Rectal smooth muscle tissue (tissue), 1 donor: ENCODE data around the gene TMOD1.

ENCODE experiments used
- H3K27ac ChIP-seq: one replicate; pipeline ENCODE4 v1.7.0; 2013; ENCODE audit warnings: low read depth, low read length, inconsistent platforms
- H3K27me3 ChIP-seq: one replicate; pipeline ENCODE4 v1.7.0; 2013; ENCODE audit warnings: low read length; ENCODE audit not compliant: control insufficient read depth, insufficient read depth
- H3K36me3 ChIP-seq: one replicate; pipeline ENCODE4 v1.7.0; 2013; ENCODE audit warnings: low read length; ENCODE audit not compliant: control insufficient read depth, insufficient read depth
- H3K4me1 ChIP-seq: one replicate; pipeline ENCODE4 v1.7.0; 2013; ENCODE audit warnings: low read length; ENCODE audit not compliant: control insufficient read depth, insufficient read depth
- H3K4me3 ChIP-seq: one replicate; pipeline ENCODE4 v1.7.0; 2013; ENCODE audit warnings: low read length
- H3K9ac ChIP-seq: one replicate; pipeline ENCODE4 v1.7.0; 2013; ENCODE audit warnings: low read length

The TMOD1 gene

GRCh38 chr9:97512966-97513560 lies 11.6 kb downstream of the TMOD1 start:
- Histone ChIP-seq H3K27ac (no peak overlapping the region), H3K36me3 (no peaks in the 10 kb centered on the region), H3K27me3 (no peaks in the 10 kb centered on the region), H3K4me3 (no peak overlapping the region), H3K4me1 (peaks cover 8% of the 10 kb centered on the region), H3K9ac (no peak overlapping the region)

- Histone ChIP-seq H3K4me1 (peaks cover 19% of the 10 kb centered on the region), H3K36me3 (no peaks in the 10 kb centered on the region), H3K27ac (no peak overlapping the region), H3K4me3 (no peak overlapping the region), H3K27me3 (no peaks in the 10 kb centered on the region), H3K9ac (no peak overlapping the region)
Observed at GRCh38 chr9:97514531-97514930, 13.1 kb downstream of the TMOD1 start.

DNA sequence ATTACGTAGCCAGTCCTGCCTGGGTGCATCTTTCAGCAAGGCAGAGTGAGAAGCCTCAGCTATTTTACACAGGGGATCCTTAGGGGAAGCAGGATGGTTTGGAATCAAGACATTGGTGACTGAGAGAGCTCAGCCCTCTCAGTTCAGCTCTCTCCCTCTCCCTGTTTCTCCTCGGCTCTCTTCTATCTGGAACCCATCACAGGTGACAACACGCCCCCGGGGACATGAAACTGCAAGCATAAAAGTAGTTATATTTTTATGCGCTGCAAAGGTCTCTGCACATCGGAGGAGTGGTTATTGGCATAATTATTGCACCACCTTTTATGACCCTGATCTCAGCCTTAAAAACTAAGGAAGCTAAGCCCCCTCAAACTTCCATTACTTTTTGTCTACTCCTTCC lies 14.2 kb downstream of the TMOD1 start:
- Histone ChIP-seq H3K27me3 (no peaks in the 10 kb centered on the region), H3K9ac (no peak overlapping the region), H3K27ac (no peak overlapping the region), H3K4me3 (no peak overlapping the region), H3K36me3 (no peaks in the 10 kb centered on the region), H3K4me1 (peaks cover 27% of the 10 kb centered on the region)

DNA sequence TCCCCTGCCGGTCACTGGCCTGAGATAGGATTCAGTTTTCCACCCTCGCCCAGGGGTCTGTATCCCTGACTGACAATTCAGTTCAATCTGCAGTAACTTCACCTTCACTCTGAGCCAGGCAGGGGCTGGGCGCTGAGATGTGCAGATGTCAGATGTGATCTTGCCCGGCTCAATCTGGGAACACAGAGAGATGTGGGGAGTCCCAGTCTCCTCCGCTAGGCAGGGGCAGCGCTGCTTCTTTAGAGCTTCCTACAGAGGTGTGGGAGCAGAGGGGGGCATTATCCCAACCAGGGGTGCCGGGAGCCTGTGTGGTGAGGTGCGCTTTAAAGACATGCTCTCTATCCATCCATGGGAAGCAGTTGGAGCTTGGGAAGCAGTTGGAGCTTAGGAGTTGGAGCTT lies 14.6 kb downstream of the TMOD1 start:
- Histone ChIP-seq H3K4me3 (no peak overlapping the region), H3K27ac (no peak overlapping the region), H3K9ac (no peak overlapping the region), H3K4me1 (peaks cover 25% of the 10 kb centered on the region), H3K27me3 (no peaks in the 10 kb centered on the region), H3K36me3 (no peaks in the 10 kb centered on the region)

GRCh38 chr9:97517331-97518089 lies 16.0 kb downstream of the TMOD1 start:
- Histone ChIP-seq H3K4me1 (peaks cover 25% of the 10 kb centered on the region), H3K36me3 (no peaks in the 10 kb centered on the region), H3K27me3 (no peaks in the 10 kb centered on the region), H3K9ac (no peak overlapping the region), H3K4me3 (no peak overlapping the region), H3K27ac (peak overlapping the region; percentile 84)

DNA sequence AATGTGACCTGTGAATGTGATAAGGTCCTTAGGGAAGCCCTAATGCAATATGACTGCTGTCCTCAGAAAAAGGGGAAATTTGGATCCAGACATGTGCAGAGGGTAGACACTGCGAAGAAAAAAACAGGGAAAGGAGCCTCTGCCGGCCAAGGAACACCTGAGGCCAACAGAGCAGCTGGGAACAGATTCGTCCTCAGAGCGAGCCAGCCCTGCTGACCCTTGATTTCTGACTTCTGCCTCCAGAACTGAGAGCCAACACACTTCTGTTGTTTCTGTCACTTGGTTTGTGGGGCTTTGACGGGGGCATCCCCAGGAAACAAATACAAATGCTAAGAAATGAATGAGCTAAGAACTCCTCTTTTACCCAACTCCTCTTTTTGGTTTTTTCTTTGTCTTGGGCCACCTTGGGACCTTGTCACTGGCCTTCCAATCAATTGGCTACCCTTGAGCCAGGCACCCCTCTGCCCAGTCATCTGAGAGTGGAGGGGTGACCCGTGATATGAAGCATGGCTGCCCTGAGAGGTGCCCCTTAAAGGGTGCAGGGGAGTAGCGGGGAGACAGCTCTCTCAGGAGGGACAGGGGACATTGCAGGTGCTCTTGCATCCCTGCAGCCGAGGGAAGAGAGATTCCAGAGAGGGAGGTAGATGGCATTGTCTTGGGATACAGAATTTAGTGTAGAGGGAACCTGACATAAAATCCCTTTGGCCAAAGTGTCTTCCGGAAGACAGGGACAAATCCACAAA lies 16.9 kb downstream of the TMOD1 start:
- no peak overlapping the region for H3K9ac ChIP-seq
- H3K36me3 ChIP-seq: no peaks in the 10 kb centered on the region
- H3K27ac ChIP-seq: peak overlapping the region; percentile 84
- no peaks in the 10 kb centered on the region for H3K27me3 ChIP-seq
- peaks cover 25% of the 10 kb centered on the region for H3K4me1 ChIP-seq
- H3K4me3 ChIP-seq: peak overlapping the region; percentile 6

GRCh38 chr9:97518909-97519307 lies 17.4 kb downstream of the TMOD1 start:
- Histone ChIP-seq H3K4me3 (peak overlapping the region; percentile 13), H3K4me1 (peaks cover 25% of the 10 kb centered on the region)

GRCh38 chr9:97519441-97519970 lies 18.0 kb downstream of the TMOD1 start:
- H3K9ac ChIP-seq: no peak overlapping the region
- H3K27ac ChIP-seq: peak overlapping the region; percentile 67
- no peaks in the 10 kb centered on the region for H3K36me3 ChIP-seq
- peak overlapping the region; percentile 13 for H3K4me3 ChIP-seq
- no peaks in the 10 kb centered on the region for H3K27me3 ChIP-seq
- peaks cover 25% of the 10 kb centered on the region for H3K4me1 ChIP-seq

More at GRCh38 chr9:97518909-97519307, 17.4 kb downstream of the TMOD1 start:
- Histone ChIP-seq H3K27me3 (no peaks in the 10 kb centered on the region), H3K27ac (peak overlapping the region; percentile 84), H3K9ac (no peak overlapping the region), H3K36me3 (no peaks in the 10 kb centered on the region)

DNA sequence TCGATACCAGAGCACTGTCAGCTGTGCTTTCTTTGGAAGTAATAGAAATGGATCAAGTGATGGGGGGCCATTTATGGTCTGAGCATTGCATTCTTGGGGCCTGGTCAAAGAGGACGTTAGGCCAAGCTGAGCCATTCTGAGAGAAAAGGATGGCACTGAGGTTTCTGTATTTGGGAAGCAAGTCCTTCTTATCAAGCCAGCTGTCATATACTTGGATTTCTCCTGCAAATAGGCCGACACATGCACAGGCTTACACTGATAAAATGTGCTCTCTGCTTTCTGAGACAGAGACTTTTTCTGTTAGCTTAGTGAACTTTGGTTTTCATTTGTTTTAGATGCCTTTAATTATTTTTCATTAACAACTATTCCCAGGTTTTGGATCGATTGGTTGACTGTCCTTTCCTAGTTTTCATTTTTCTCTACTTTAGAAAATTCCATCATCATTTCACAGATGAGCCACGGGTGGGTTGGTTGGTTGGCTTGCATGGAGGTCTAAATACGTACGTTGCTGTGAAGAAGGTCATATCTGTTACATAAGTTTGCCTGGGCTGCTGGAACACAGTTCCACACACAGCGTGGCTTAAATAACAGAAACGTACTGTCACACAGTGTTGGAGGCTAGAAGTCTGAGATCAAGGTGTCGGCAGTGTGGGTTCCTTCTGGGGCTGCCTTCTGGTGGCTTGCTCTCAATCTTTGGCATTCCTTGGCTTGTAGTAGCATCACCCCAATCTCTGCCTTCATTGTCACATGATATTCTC lies 20.3 kb downstream of the TMOD1 start:
- H3K27ac ChIP-seq: no peak overlapping the region
- H3K9ac ChIP-seq: no peak overlapping the region
- no peaks in the 10 kb centered on the region for H3K27me3 ChIP-seq
- no peak overlapping the region for H3K4me3 ChIP-seq
- peaks cover 25% of the 10 kb centered on the region for H3K4me1 ChIP-seq
- no peaks in the 10 kb centered on the region for H3K36me3 ChIP-seq

- Histone ChIP-seq H3K4me3 (no peak overlapping the region), H3K9ac (no peak overlapping the region), H3K4me1 (peaks cover 19% of the 10 kb centered on the region), H3K27ac (no peak overlapping the region), H3K36me3 (no peaks in the 10 kb centered on the region), H3K27me3 (no peaks in the 10 kb centered on the region)
Observed at GRCh38 chr9:97524424-97524823, 23.0 kb downstream of the TMOD1 start.

GRCh38 chr9:97525451-97525850 lies 24.0 kb downstream of the TMOD1 start:
- Histone ChIP-seq H3K4me1 (peaks cover 16% of the 10 kb centered on the region), H3K27me3 (no peaks in the 10 kb centered on the region), H3K36me3 (no peaks in the 10 kb centered on the region), H3K9ac (no peak overlapping the region), H3K27ac (no peak overlapping the region), H3K4me3 (no peak overlapping the region)
